Upper lobe of left lung (tissue), 4 donors: ENCODE data around the gene ZMYND8.

Experiments used
- EP300 ChIP-seq, 4 donors: sonication (generic); formaldehyde crosslinking; IDR thresholded peaks; one replicate each; pipeline ENCODE4 v1.5.1; 2017; ENCODE audit warnings: antibody characterized with exemption in 4 of 4, control low read depth in 2 of 4
- POLR2A ChIP-seq, 4 donors: fragments of 450-650 bp; IDR thresholded peaks; one replicate each; pipeline ENCODE4 v1.5.1; 2016 to 2017; ENCODE audit warnings: antibody characterized with exemption in 4 of 4, mild to moderate bottlenecking in 2 of 4
- POLR2AphosphoS5 ChIP-seq, 2 donors: sonication (generic); formaldehyde crosslinking; IDR thresholded peaks; one replicate each; pipeline ENCODE4 v1.5.1; 2017; ENCODE audit warnings: antibody characterized with exemption in 2 of 2
- TF ChIP-seq, protein P1 (sequence below), 6 experiments: fragments of 450-650 bp in 4 of 6; fragments of 200-600 bp in 2 of 6; sonication (generic) in 2 of 6; IDR thresholded peaks; one replicate each; pipeline ENCODE4 v1.5.1; 2016 to 2019; ENCODE audit warnings: antibody characterized with exemption in 6 of 6

DNA sequence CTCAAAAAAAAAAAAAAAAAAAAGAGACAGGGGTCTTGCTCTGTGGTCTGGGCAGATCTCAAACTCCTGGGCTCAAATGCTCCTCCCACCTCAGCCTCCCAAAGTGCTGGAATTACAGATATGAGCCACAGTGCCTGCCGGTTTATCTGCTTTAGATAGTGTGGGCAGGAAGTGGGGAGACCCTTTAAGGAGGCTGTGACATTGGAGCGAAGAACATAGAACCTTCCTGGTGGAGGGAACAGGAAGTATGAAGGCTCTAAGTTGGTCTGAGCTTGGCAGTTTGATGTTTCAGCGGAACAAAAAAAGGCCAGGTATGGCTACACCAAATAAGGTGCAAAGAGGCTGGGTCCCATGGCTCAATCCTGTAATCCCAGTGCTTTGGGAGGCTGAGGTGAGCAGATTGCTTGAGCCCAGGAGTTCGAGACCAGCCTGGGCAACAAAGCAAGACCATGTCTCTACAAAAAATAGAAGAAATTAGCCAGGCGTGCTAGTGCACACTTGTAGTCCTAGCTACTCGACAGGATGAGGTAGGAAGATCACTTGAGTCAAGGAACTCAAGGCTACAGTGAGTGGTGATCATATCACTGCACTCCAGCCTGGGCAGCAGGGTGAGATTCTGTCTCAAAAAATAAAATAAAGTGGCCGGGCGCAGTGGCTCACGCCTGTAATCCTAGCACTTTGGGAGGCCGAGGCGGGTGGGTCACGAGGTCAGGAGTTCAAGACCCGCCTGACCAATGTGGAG lies 8.7 kb upstream of the ZMYND8 start:
- TF ChIP-seq, protein P1, sequence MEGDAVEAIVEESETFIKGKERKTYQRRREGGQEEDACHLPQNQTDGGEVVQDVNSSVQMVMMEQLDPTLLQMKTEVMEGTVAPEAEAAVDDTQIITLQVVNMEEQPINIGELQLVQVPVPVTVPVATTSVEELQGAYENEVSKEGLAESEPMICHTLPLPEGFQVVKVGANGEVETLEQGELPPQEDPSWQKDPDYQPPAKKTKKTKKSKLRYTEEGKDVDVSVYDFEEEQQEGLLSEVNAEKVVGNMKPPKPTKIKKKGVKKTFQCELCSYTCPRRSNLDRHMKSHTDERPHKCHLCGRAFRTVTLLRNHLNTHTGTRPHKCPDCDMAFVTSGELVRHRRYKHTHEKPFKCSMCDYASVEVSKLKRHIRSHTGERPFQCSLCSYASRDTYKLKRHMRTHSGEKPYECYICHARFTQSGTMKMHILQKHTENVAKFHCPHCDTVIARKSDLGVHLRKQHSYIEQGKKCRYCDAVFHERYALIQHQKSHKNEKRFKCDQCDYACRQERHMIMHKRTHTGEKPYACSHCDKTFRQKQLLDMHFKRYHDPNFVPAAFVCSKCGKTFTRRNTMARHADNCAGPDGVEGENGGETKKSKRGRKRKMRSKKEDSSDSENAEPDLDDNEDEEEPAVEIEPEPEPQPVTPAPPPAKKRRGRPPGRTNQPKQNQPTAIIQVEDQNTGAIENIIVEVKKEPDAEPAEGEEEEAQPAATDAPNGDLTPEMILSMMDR (IDR thresholded peaks at IDR 0.05), result no peak
- TF ChIP-seq EP300 (IDR thresholded peaks at IDR 0.05) (no peak), POLR2A (IDR thresholded peaks at IDR 0.05) (no peak), POLR2AphosphoS5 (IDR thresholded peaks at IDR 0.05) (no peak)
